ENCODE results near the gene RPL36. TPM values are rescaled to one million over a fixed set of nuclear protein-coding genes. Genes with fewer than 3 reads are reported as not detected.
"Not testable (repeated sequence)": the region's sequence is repeated elsewhere in the genome, so short reads cannot be mapped to it uniquely, and the experiment has no call there.

Gene RPL36
- total RNA-seq, 1 donor from 2014 or later: 1,000 TPM

- no peak overlapping the region for H3K27ac Mint-ChIP-seq
- peaks cover 51% of the 10 kb centered on the region for H3K36me3 Mint-ChIP-seq (ENCODE audit: low read depth)
- no peak overlapping the region for H3K4me3 Mint-ChIP-seq
- H3K4me1 Mint-ChIP-seq (ENCODE audit: low read depth): peaks cover 4% of the 10 kb centered on the region
- H3K9me3 Mint-ChIP-seq: no peaks in the 10 kb centered on the region
- no peaks in the 10 kb centered on the region for H3K27me3 Mint-ChIP-seq (ENCODE audit: insufficient read depth)
- intact Hi-C loops (cut with micrococcal nuclease): no loop called here
- no peak for DNase-seq (ENCODE audit: low spot score)
Measured at GRCh38 chr19:5695649-5696195, 5.6 kb downstream of the RPL36 start.

GRCh38 chr19:5696196-5697021, 6.3 kb downstream of the RPL36 start:
- Mint-ChIP-seq H3K27ac (no peak overlapping the region), H3K27me3 (ENCODE audit: insufficient read depth) (no peaks in the 10 kb centered on the region), H3K9me3 (no peaks in the 10 kb centered on the region), H3K4me1 (ENCODE audit: low read depth) (peaks cover 4% of the 10 kb centered on the region), H3K36me3 (ENCODE audit: low read depth) (peaks cover 51% of the 10 kb centered on the region), H3K4me3 (no peak overlapping the region)
- no peak for DNase-seq (ENCODE audit: low spot score)
- intact Hi-C loops (cut with micrococcal nuclease): no loop called here

- H3K27ac Mint-ChIP-seq: no peak overlapping the region
- DNase-seq (ENCODE audit: low spot score): no peak
- no peaks in the 10 kb centered on the region for H3K27me3 Mint-ChIP-seq (ENCODE audit: insufficient read depth)
- peaks cover under 1% of the 10 kb centered on the region for H3K4me1 Mint-ChIP-seq (ENCODE audit: low read depth)
- H3K4me3 Mint-ChIP-seq: no peak overlapping the region
- intact Hi-C loops (cut with micrococcal nuclease): no loop called here
- H3K36me3 Mint-ChIP-seq (ENCODE audit: low read depth): peaks cover 51% of the 10 kb centered on the region
- no peaks in the 10 kb centered on the region for H3K9me3 Mint-ChIP-seq
Measured at GRCh38 chr19:5697022-5697889, 7.2 kb downstream of the RPL36 start.

GRCh38 chr19:5697890-5698634, 8.0 kb downstream of the RPL36 start:
- peaks cover 44% of the 10 kb centered on the region for H3K36me3 Mint-ChIP-seq (ENCODE audit: low read depth)
- intact Hi-C loops (cut with micrococcal nuclease): no loop called here

GRCh38 chr19:5698635-5699422, 8.7 kb downstream of the RPL36 start:
- no peak overlapping the region for H3K27ac Mint-ChIP-seq
- no peaks in the 10 kb centered on the region for H3K9me3 Mint-ChIP-seq
- H3K36me3 Mint-ChIP-seq (ENCODE audit: low read depth): peaks cover 48% of the 10 kb centered on the region
- intact Hi-C loops (cut with micrococcal nuclease): no loop called here
- no peak for DNase-seq (ENCODE audit: low spot score)
- H3K4me3 Mint-ChIP-seq: no peak overlapping the region
- H3K27me3 Mint-ChIP-seq (ENCODE audit: insufficient read depth): no peaks in the 10 kb centered on the region
- H3K4me1 Mint-ChIP-seq (ENCODE audit: low read depth): no peaks in the 10 kb centered on the region

More at GRCh38 chr19:5697890-5698634, 8.0 kb downstream of the RPL36 start:
- no peaks in the 10 kb centered on the region for H3K27me3 Mint-ChIP-seq (ENCODE audit: insufficient read depth)
- no peak overlapping the region for H3K4me3 Mint-ChIP-seq
- H3K9me3 Mint-ChIP-seq: no peaks in the 10 kb centered on the region
- H3K4me1 Mint-ChIP-seq (ENCODE audit: low read depth): no peaks in the 10 kb centered on the region
- H3K27ac Mint-ChIP-seq: no peak overlapping the region
- no peak for DNase-seq (ENCODE audit: low spot score)

- no peaks in the 10 kb centered on the region for H3K27me3 Mint-ChIP-seq (ENCODE audit: insufficient read depth)
- H3K9me3 Mint-ChIP-seq: no peaks in the 10 kb centered on the region
- DNase-seq (ENCODE audit: low spot score): no peak
- H3K27ac Mint-ChIP-seq: no peak overlapping the region
- H3K4me1 Mint-ChIP-seq (ENCODE audit: low read depth): no peaks in the 10 kb centered on the region
- intact Hi-C loops (cut with micrococcal nuclease): no loop called here
- peaks cover 37% of the 10 kb centered on the region for H3K36me3 Mint-ChIP-seq (ENCODE audit: low read depth)
- no peak overlapping the region for H3K4me3 Mint-ChIP-seq
Measured at GRCh38 chr19:5700455-5701092, 10.5 kb downstream of the RPL36 start.

- intact Hi-C loops (cut with micrococcal nuclease): not testable (repeated sequence)
Measured at GRCh38 chr19:5702053-5702410, 11.9 kb downstream of the RPL36 start.

GRCh38 chr19:5703819-5704818, 14.0 kb downstream of the RPL36 start:
- Mint-ChIP-seq H3K27me3 (ENCODE audit: insufficient read depth) (no peaks in the 10 kb centered on the region), H3K4me3 (no peak overlapping the region), H3K27ac (no peak overlapping the region), H3K36me3 (ENCODE audit: low read depth) (peaks cover 29% of the 10 kb centered on the region), H3K4me1 (ENCODE audit: low read depth) (no peaks in the 10 kb centered on the region), H3K9me3 (no peaks in the 10 kb centered on the region)
- intact Hi-C loops (cut with micrococcal nuclease): no loop called here
- no peak for DNase-seq (ENCODE audit: low spot score)

More at GRCh38 chr19:5702053-5702410, 11.9 kb downstream of the RPL36 start:
- not testable (repeated sequence) for H3K4me3 Mint-ChIP-seq; H3K27ac Mint-ChIP-seq; H3K4me1 Mint-ChIP-seq (ENCODE audit: low read depth); H3K27me3 Mint-ChIP-seq (ENCODE audit: insufficient read depth); DNase-seq (ENCODE audit: low spot score); H3K9me3 Mint-ChIP-seq
- H3K36me3 Mint-ChIP-seq (ENCODE audit: low read depth): peaks cover 33% of the 10 kb centered on the region

- H3K36me3 Mint-ChIP-seq (ENCODE audit: low read depth): peaks cover 25% of the 10 kb centered on the region
- H3K27ac Mint-ChIP-seq: no peak overlapping the region
- H3K27me3 Mint-ChIP-seq (ENCODE audit: insufficient read depth): no peaks in the 10 kb centered on the region
Measured at GRCh38 chr19:5705552-5705951, 15.5 kb downstream of the RPL36 start.

GRCh38 chr19:5706876-5707573, 16.9 kb downstream of the RPL36 start:
- DNase-seq (ENCODE audit: low spot score): no peak
- H3K27me3 Mint-ChIP-seq (ENCODE audit: insufficient read depth): no peaks in the 10 kb centered on the region
- H3K9me3 Mint-ChIP-seq: no peaks in the 10 kb centered on the region
- H3K27ac Mint-ChIP-seq: no peak overlapping the region
- peaks cover 16% of the 10 kb centered on the region for H3K36me3 Mint-ChIP-seq (ENCODE audit: low read depth)
- intact Hi-C loops (cut with micrococcal nuclease): no loop called here
- H3K4me3 Mint-ChIP-seq: no peak overlapping the region
- no peaks in the 10 kb centered on the region for H3K4me1 Mint-ChIP-seq (ENCODE audit: low read depth)

More at GRCh38 chr19:5705552-5705951, 15.5 kb downstream of the RPL36 start:
- Mint-ChIP-seq H3K4me3 (no peak overlapping the region), H3K9me3 (no peaks in the 10 kb centered on the region), H3K4me1 (ENCODE audit: low read depth) (no peaks in the 10 kb centered on the region)
- no peak for DNase-seq (ENCODE audit: low spot score)
- intact Hi-C loops (cut with micrococcal nuclease): no loop called here

All from activated T-helper 1 cell treated with anti-CD3 and anti-CD28 coated beads, Interleukin-12 subunit alpha, Interleukin-12 subunit beta, Interleukin-2, Interleukin-4 antibody, amounts not matched to agents 30 ng/mL and 10 ng/mL and 1 ng/mL, durations not matched to agents 14 hours and 24 hours and 36 hours (primary cell).